NCI-H2227 (cell line): Measurements from ENCODE around the gene NCKAP5L.

ENCODE experiments used
- DNase-seq: peaks from one replicate; lab custom pipeline; 2025; ENCODE audit not compliant: unreplicated experiment; lab: John Stamatoyannopoulos, UW

NCKAP5L gene

GRCh38 chr12:49803693-49804450 lies 24.3 kb downstream of the NCKAP5L start:
- DNase-seq, result no peak

GRCh38 chr12:49801141-49802063 lies 26.8 kb downstream of the NCKAP5L start:
- no peak for DNase-seq

DNA sequence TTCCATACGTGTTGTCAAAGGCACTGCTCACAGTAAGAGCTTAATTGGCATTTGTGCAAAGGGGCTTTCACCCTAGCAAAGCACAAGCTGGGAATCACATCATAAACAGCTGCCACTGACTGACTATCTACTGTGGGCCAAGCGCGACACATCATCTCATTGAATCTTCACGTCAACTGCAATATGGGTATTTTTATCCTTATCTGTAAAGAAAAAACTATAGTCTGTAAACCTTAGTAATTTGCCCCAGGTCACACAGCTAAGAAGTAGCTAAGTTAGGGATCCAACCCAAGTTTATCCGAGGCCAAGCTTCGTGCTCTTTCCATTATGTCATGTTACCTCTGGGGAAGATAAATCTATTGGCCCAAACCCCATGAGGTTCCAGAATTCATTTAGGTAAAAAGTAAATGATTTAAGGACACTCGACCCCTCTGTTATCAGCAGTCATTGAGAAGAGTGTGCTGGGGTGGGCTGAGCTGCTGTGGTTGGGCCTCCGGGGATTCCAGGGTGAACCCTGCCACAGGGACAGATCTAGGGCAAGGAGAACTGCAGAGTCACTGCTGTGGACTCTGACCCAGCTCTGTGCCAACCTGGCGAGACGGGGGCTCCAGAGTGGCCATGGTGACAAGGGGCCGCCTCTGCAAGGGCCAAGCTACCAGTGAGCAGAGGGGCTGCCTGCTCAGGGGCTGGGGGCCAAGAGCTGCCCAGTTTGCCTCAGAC lies 27.6 kb downstream of the NCKAP5L start:
- no peak for DNase-seq

DNA sequence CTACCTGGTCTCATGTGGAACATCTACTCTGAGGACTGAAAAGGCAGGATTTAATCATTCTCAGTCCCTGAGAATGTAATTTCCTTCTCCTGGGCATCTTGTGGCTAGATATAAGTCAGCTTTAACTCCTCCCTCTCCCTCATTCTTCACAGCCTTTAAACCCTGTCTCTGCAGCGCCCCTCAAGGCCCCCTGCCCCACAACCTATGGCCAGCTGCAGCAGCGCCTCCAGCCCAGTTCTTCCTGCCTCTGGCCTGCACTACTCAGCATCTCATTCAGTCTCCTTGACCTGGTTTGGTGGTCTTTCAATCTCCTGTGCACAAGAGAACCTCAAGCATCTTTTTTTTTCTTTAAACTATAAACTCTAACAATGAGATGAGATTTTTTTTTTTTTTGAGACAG lies 29.3 kb downstream of the NCKAP5L start:
- DNase-seq, result no peak

DNA sequence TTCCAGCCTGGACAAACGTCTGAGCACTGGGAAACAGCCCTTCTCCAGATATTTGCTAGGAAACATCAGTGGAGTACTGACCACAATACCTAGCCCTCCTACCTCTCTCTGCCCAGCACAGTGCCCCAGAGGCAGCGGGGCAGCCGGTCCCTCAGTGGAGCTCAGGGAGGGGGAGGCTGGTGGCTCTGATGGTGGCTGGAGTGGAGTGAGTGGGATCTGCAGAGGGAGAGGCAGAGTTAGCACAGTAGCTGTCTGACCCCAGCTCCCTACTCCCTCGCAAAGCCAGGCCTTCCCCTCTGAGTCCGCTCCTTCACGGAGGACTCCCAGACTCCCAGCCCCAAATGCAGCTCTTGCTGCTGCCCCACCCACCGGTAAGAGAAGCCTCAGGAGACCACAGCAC lies 30.0 kb downstream of the NCKAP5L start:
- no peak for DNase-seq

DNA sequence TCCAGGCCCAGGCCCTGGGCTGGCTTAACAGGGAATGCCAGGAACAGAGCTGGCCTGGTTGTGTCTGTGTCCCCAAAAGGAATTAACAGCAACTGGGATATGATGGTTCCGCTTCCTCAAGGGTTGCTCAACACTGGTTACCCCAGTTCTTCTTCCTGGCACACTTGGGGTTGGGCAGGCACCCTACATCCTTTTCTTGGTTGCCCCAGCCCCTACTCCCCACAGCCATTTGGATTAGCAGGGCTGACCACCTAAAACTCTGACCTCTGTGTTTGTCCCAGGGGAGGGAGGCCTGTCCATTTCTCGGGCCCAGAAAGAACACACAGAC lies 30.8 kb downstream of the NCKAP5L start:
- DNase-seq, result no peak

DNA sequence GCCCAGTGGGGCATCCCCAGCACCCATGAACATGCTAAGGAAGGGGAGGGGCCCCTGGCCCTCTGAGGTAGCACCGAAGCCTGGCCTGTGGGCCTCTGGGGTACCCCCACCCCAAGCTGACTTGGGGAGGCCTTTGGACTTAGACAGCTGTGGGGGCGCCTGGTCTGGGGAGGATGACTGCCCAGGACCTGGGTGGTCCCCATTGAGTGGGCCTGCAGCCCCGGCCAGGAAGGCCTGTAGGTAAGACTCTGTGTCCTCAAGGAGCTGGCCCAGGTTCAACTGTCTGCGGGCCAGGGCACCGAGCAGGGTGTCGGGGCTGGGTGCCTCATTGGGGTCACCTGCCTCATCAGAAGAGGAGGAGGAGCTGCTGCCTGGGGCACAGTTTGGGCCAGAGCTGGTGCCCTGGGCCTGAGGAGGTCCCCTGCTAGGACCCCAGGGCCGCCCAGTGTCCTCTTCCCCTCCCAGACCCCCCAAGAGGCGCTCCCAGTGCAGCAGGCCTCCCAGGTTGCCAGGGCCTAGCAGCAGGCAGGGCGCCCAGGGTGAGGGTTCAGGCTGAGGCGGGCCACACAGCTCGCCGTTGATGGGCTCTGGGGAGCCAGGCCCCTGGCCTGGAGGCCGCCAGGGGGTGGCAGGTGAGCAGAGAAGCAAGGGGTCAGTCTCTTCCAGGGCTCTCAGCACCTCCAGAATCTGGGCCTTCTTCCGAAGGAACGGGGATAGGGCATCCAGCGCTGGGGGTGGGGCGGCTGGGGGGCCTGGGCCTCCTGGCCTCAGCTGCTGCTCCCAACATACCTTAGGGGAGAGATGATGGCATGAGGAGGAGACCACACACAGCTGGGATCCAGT lies 31.4 kb downstream of the NCKAP5L start:
- no peak for DNase-seq

DNA sequence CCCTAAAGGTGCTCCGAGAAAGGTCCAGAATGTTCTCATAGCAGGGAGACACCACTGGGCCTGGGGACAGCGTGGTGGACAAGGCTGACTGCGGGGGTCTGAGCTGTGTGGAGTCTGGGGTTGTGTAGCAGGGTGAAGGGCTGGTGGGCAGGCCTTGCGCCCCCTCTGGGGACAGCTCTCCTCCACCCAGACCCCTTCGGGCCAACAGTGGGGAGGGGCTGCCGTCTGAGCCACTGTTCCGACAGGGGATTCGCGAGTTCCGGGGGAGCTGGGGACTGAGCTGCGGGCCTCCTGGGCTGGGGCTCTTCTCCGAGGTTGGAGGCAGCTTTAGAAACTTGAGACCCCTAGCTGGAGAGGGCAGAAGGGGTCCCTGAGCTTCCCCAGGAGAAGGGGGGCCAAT lies 32.1 kb downstream of the NCKAP5L start:
- DNase-seq, result no peak

GRCh38 chr12:49795654-49796105 lies 32.5 kb downstream of the NCKAP5L start:
- no peak for DNase-seq

DNA sequence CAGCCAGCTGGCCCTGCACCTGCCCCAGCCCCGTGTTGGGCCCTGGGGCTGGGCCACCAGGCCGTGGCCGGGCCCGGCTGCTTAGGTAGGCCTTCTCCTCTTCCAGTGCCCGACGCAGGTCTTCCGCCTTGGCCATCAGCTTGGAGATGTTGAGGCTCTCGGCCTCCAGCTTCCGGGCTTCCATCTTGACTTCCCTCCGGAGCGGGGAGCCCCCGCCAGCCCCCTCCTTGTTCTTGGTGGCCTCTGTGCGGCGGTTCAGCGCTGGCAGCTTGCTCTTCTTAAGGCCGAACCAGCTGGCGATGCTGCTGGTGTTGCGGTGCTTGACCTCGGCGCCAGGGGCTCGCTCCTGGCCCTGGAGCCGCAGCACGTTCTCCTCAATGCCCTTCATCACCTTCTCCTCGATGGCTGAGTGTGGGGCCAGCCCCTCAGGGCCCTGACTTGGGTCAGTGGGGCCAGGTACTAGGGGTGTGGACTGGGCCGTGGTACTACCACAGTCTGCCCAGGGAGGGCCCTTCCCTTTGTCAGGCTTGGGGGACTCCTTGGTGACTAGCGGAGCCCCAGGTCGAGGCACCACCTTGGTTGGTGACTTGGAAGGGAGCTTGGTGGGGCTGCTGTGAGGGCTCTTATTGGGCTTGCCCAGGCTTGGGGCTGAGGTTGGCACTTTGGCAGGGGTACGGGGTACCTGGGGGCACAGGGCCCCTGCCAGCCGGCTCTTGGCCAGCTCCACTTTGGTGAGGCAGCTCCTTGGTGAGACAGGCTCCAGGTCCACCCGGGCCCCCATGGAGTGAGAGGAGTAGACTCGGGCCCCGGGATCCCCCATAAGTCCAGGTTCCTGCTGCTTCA lies 33.2 kb downstream of the NCKAP5L start:
- no peak for DNase-seq

DNA sequence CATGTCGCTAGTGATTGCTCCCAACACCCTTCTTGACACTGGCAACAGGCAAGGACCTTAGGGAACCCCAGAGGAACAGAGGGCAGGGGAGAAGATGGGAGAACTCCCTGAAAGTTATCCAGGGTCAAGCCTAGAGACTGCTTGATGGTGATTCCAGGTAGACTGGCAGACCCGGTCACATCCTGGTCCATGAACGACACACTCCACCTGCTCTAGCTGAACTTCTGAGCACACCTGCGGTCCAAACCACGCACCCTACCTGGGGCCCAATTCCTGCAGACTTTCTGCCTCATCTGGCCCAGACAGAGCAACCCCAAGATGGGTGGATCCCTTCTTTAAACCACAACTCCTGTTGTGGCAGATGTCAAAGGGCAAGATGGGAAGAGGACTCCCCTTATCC lies 34.2 kb downstream of the NCKAP5L start:
- no peak for DNase-seq

DNA sequence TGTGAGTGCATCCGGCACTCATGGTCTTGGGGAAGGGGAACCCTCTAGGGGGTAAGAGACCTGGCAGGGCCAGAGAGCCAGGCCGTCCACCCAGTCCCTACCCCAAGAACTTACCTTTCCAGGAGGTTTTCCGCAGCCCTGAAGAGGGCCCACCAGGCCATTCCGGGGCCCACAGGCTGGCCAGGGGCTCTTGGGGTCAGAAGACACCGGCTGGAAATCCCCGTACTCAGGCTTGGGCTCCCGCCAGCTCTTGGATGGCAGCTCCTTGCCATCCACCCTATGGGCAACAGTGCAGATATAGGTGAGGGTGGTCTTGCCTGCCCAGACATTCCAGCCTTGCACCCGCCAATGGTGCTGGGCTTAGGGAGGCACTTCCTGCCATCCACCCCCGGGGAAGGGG lies 34.6 kb downstream of the NCKAP5L start:
- no peak for DNase-seq

GRCh38 chr12:49792976-49793580 lies 35.1 kb downstream of the NCKAP5L start:
- no peak for DNase-seq

DNA sequence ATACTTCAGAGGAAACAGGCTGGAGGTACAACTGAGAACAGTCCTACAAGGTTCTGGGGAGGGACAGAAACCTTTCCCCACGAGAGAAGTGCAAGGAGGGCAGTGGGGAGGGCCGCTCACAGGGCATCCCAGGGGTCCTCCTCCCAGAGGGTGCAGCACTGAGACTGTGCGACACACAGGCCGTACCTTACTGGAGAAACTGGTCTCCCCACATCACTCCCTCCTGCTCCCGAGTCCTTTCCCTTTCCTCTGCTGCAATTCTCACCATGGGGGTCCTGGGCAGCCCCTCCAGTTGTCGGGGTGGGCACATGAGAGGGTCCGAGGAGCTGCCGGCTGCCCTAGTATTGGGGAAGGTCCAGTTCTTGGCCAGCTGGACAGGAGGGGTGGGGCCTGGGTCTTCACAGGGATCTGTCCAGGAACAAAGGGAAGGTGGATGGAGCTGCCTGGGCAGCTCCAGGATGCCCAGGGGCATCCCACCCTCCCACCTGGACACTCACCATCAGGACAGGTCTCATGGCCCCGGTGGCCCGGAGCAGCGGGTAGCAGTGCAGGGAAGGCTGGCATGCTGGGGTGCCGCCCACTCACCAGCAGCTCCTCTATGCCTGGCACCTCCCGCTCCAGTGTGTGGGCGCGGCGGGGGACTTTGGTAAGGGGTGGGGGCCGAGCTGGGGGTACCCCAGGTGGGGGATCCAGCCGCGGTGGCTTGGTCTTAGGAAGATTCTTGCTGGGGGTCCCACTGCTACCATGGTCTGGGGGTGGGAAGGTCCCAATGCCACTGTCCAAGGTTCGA lies 35.8 kb downstream of the NCKAP5L start:
- DNase-seq, result no peak

DNA sequence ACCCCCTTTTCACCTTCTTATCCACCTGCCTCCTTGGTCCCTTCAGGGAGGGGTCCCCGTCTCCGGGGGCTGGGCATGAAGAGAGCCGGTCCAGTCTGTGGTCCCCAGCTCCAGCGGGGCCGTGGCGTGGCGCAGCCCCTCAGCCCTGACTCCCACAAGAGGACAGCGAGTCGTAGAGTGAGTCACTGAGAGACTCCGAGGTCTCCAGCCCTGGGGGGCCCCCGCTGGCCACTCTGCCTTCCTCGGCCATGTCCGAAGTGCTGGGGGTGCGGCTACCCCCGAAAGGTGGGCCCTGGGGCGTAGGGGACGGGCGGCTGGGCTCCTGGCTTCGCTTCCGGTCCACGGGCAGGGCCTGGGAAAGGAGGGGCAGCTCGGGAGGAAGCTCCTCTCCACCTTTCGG lies 36.5 kb downstream of the NCKAP5L start:
- DNase-seq, result no peak

DNA sequence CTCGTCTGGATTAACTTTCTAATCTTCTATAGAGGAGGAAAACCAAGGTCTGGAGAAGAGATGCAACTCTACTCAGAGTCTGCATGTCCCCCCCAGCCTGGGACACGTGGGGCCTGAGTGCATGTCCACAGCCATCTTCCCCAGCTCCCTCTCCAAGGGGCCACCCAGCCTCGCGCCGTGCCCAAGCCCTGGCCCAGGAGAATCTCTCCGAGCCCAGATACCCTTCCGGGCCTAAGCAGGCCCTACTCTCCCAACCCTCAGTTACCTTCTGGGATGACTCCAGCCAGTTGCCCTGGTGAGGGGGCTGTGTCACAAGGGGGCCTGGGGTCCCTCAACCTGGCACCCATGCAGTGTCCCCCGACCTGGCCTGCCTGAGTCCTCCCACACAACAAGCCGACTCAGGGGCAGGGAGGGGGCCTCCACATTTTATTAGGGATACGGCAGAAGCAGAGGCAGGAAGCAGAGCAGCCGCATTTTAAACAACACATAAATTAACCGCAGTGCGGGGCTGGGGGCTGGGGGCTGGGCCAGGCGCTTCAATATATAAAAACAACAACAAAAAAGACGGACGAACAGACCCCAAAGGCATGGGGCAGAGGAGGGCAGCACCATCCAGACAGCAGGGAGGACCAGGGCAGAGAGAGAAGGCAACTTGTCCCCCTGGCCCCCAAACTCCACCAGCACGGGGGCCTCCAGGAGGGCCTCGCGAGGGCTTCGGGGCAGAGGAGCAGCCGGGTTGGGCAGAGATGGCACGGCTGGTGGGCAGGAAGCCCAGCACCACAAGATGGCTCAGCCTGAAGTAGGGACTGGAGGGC lies 37.3 kb downstream of the NCKAP5L start:
- no peak for DNase-seq

- no peak for DNase-seq
Measured at GRCh38 chr12:49789992-49790391, 38.2 kb downstream of the NCKAP5L start.

DNA sequence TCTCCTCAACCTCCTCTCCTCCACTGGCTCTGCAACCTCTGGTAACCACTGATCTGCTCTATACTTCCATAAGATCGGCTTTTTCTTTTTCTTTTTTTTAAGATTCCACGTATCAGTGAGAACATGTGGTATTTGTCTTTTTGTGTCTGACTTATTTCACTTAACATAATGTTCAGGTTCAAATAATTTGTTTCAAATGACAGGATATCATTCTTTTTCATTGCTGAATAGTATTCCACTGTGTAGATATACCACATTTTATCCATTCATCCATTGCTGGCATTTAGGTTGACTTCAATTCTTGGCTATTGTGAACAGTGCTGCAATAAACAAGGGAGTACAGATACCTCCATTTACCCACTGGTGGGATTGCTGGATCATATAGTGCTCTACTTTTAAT lies 40.5 kb downstream of the NCKAP5L start:
- DNase-seq, result no peak
